ENCODE measurements around the gene MUCL1.

The MUCL1 gene

GRCh38 chr12:54891717-54892478 is 37.6 kb downstream of the MUCL1 start:
- DNase-seq (ENCODE audit: low spot score), result no peak

Measured in SK-N-DZ (cell line).